Nephron progenitor cell (in vitro differentiated cells): ENCODE measurements around the gene SUCLA2.

ENCODE experiments used
- DNase-seq: peaks from one replicate; pipeline ENCODE4 v3.0.0; 2021
- H3K27ac Mint-ChIP-seq: 2 replicates; pipeline ENCODE4 v1.8.0; 2021; ENCODE audit warnings: mild to moderate bottlenecking, moderate library complexity, mixed read lengths
- H3K27me3 Mint-ChIP-seq: 2 replicates; pipeline ENCODE4 v1.8.0; 2021; ENCODE audit warnings: mild to moderate bottlenecking, low read depth, mixed read lengths; ENCODE audit not compliant: poor library complexity
- H3K36me3 Mint-ChIP-seq: 2 replicates; pipeline ENCODE4 v1.8.0; 2021; ENCODE audit warnings: low read depth, mixed read lengths
- H3K4me1 Mint-ChIP-seq: 2 replicates; pipeline ENCODE4 v1.8.0; 2021; ENCODE audit warnings: mixed read lengths
- H3K4me3 Mint-ChIP-seq: 2 replicates; pipeline ENCODE4 v1.8.0; 2021; ENCODE audit warnings: mild to moderate bottlenecking, moderate library complexity, mixed read lengths
- H3K9me3 Mint-ChIP-seq: 2 replicates; pipeline ENCODE4 v1.8.0; 2021; ENCODE audit warnings: mild to moderate bottlenecking, moderate library complexity, mixed read lengths
- CTCF ChIP-seq: fragments of 200-600 bp; sonication (generic); IDR thresholded peaks from 2 replicates; pipeline ENCODE4 v1.5.0; 2021; ENCODE audit warnings: antibody characterized with exemption

The SUCLA2 gene

GRCh38 chr13:48001114-48001881 lies at the start of gene SUCLA2:
SUCLA2 (minus strand) TSS chr13:48001273; CDS start chr13:48001269, 4 bp downstream.
- Mint-ChIP-seq H3K4me1 (peaks cover 55% of the 10 kb centered on the region), H3K27ac (peak within 1 kb of the TSS; percentile 83), H3K27me3 (peaks cover 4% of the 10 kb centered on the region), H3K9me3 (no peaks in the 10 kb centered on the region), H3K4me3 (peak within 1 kb of the TSS; percentile 97), H3K36me3 (peaks cover 17% of the 10 kb centered on the region)
- peak; percentile 97 for DNase-seq
- TF ChIP-seq CTCF = no peak

GRCh38 chr13:48050550-48050949 lies 49.5 kb upstream of the SUCLA2 start:
- Mint-ChIP-seq H3K27ac (no peak overlapping the region), H3K4me1 (no peaks in the 10 kb centered on the region), H3K9me3 (no peaks in the 10 kb centered on the region), H3K27me3 (no peaks in the 10 kb centered on the region), H3K4me3 (no peak overlapping the region), H3K36me3 (peaks cover 48% of the 10 kb centered on the region)
- no peak for TF ChIP-seq CTCF
- no peak for DNase-seq

DNA sequence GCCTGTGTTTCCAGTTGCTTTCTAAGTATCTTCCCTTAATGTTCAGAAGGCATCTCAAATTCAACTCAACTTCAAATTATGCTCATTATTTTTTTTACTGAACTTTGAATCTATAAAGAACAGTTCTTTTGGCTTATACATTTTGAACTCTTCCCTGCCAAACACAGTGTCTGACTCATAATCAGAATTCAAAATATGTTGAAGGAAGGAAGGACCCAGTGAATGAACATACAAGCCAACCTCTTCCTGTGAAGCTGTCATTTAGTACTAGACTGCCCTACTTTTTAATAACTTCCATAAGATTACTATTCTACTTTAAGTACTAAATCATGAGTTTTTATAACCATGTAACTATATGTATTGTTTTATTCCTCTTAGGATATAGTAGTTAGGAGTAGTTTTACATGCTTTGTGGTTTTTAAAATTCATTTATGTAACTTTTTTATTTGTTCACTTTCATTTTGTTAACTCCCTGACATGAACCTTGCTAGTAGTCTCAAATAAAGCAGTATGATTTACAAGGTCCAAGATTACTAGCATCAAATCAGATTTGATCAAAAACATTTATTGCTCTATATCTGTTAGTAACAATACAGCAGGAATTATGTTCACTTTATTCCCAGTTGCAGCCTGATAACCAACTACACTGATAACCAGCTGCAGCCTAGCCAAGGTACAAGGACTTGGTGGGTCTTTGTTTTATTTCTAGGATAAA lies 42.9 kb upstream of the SUCLA2 start:
- H3K4me1 Mint-ChIP-seq = peaks cover 5% of the 10 kb centered on the region
- H3K36me3 Mint-ChIP-seq = peaks cover 51% of the 10 kb centered on the region
- no peaks in the 10 kb centered on the region for H3K9me3 Mint-ChIP-seq
- TF ChIP-seq CTCF = no peak
- no peak for DNase-seq
- H3K27me3 Mint-ChIP-seq = no peaks in the 10 kb centered on the region
- peak overlapping the region; percentile 22 for H3K27ac Mint-ChIP-seq
- H3K4me3 Mint-ChIP-seq = no peak overlapping the region

- H3K4me1 Mint-ChIP-seq = peaks cover 9% of the 10 kb centered on the region
- no peak overlapping the region for H3K4me3 Mint-ChIP-seq
- no peak for DNase-seq
- peaks cover 49% of the 10 kb centered on the region for H3K36me3 Mint-ChIP-seq
- H3K9me3 Mint-ChIP-seq = no peaks in the 10 kb centered on the region
- H3K27me3 Mint-ChIP-seq = no peaks in the 10 kb centered on the region
- no peak overlapping the region for H3K27ac Mint-ChIP-seq
- TF ChIP-seq CTCF = no peak
Observed at GRCh38 chr13:48042894-48043293, 41.8 kb upstream of the SUCLA2 start.

- no peak for DNase-seq
- Mint-ChIP-seq H3K36me3 (peaks cover 45% of the 10 kb centered on the region), H3K4me3 (no peak overlapping the region), H3K27me3 (no peaks in the 10 kb centered on the region), H3K9me3 (no peaks in the 10 kb centered on the region), H3K4me1 (peaks cover 22% of the 10 kb centered on the region), H3K27ac (peak overlapping the region; percentile 36)
- TF ChIP-seq CTCF = no peak
Observed at GRCh38 chr13:48040896-48041295, 39.8 kb upstream of the SUCLA2 start.
